Anterior cingulate cortex (tissue), 58 donors: ENCODE measurements around the gene GCH1.
A peak's percentile ranks its signal among the peaks of the same experiment; 100 is the strongest.
"Not testable (repeated sequence)": the region's sequence is repeated elsewhere in the genome, so short reads cannot be mapped to it uniquely, and the experiment has no call there.

Experiments
- DNase-seq, 58 donors: peaks; one replicate each; lab custom pipeline; 2025; lab: John Stamatoyannopoulos, UW

The GCH1 gene

DNA sequence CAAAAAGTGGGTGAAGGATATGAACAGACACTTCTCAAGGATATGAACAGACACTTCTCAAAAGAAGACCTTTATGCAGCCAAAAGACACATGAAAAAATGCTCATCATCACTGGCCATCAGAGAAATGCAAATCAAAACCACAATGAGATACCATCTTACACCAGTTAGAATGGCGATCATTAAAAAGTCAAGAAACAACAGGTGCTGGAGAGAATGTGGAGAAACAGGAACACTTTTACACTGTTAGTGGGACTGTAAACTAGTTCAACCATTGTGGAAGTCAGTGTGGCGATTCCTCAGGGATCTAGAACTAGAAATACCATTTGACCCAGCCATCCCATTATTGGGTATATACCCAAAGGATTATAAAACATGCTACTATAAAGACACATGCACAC, 27.0 kb downstream of the GCH1 start:
- not testable (repeated sequence) for DNase-seq

DNA sequence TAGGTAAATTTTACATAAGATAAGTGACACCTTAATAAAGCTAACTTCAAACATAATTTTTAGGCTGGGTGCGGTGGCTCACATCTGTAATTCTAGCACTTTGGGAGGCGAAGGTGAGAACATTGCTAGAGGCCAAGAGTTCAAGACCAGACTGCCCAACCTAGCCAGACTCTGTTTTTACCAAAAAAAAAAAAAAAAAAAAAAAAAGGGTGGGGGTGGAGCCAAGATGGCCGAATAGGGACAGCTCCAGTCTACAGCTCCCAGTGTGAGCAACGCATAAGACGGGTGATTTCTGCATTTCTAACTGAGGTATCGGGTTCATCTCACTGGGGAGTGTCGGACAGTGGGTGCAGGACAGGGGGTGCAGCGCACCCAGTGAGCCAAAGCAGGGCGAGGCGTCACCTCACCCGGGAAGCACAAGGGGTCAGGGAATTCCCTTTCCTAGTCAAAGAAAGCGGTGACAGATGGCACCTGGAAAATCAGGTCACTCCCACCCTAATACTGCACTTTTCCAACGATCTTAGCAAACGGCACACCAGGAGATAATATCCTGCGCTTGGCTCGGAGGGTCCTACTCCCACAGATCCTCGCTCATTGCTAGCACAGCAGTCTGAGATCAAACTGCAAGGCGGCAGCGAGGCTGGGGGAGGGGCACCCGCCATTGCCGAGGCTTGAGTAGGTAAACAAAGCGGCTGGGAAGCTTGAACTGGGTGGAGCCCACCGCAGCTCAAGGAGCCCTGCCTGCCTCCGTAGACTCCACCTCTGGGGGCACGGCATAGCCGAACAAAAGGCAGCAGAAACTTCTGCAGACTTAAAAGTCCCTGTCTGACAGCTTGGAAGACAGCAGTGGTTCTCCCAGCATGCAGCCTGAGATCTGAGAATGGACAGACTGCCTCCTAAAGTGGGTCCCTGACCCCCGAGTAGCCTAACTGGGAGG, 32.2 kb downstream of the GCH1 start:
- peak in 1 of 58 donors; percentile 8 for DNase-seq

DNA sequence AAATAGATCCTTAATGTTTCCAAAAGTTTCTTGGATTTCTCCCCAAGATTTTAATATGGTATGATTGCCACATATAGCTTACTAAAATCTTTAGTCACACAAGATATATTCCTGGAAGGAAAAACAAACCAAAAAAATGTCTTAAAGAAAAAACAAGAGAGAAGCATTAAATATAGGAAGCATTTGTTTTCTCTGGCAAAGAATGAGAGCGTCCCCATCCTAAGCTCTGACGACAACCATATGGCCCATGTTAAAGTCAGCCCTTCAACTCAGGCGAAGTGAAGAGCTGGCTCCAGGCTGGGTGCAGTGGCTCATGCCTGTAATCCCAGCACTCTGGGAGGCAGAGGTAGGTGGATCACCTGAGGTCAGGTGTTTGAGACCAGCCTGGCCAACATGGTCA, 35.6 kb downstream of the GCH1 start:
- DNase-seq: no peak

DNA sequence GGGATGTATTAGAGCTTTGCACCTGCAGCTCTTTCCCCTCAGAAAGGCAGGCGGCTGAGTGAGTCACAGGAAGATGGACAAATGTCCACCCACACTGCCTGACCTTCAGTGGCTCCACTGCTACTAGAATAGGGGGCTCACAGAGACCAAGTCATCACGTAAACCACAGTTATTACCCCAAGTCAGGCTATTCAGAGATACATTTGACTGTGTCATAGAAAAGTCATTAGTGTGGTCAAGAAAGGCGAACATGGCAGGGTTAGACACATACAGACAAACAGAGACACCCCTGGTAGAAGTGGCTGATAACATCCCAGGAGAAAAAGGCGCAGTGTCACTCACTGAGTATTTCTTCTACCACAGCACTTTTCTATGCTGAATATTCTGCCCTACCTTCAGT, 36.0 kb downstream of the GCH1 start:
- no peak for DNase-seq

DNA sequence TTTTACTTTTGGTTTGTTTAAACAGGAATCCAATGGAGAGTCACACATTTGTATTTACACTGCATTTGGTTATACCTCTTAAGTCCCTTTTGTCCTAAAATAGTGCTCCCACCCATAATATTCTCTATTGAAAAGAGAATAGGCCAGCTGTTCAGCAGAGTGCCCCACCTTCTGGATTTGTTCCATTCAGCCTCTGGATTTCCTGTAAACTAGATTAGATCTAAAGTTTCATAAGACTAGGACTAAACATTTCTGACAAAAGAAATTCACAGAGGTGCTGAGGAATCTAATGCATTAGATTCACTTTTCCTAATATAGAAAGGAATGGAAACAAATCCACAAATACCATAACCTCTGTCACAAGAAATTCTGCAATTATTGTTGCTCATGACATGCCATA, 38.1 kb downstream of the GCH1 start:
- DNase-seq: no peak

DNA sequence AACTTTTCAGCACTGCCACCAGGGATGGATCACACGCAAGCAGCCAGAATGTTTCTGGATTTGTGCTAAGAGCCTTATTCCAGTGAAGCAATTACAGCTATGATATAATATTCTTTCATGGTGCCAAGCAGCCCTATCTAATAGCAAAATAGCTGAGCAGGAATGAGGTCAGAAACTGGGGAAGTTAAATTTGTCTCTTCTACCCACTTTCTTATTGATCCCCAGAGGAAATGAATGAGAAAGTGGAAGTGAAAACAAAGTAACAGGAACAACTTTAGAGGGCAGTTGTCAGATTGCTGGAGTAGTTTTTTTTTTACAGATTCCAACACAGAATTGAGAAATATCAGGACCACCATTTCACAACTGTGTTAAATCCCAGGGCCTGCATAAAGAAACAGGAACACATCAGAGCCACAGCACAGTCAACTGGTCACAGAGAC, 44.8 kb downstream of the GCH1 start:
- DNase-seq: no peak

DNA sequence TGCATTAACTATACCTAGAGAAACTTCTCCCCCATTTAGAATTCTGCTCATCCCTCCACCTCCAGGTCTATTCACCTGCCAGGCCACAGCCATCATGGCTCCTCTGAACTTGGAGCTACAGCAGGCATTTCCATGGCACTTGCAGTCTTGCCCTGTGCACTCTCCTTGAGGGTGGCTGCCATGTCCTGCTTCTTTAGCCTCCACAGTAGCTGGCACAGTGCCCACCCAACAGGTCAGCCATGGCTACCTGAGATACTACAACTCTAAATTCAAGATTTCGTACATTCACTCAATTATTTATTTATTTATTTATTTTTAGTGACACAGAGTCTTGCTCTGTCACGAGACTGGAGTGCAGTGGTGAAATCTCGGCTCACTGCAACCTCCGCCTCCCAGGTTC, 46.5 kb downstream of the GCH1 start:
- DNase-seq: no peak

DNA sequence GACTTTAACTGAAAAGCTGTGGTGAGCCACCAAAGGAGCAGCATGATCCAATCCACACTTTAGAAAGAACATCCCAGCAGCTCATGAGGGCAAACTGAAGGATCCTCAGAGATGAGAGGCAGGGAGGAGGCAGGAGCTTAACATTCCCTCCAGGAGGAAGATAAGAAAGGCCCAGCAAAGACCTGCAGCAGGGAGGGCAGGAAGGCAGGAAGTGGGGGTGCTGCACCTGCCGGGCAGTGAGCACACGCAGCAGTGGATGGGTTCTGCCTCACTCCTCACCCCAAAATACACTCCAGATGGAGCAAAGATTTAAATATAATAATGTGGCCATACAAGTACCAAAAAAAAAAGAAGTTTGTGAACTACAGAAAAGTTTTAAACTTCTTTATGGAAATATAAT, 48.4 kb downstream of the GCH1 start:
- DNase-seq: no peak

DNA sequence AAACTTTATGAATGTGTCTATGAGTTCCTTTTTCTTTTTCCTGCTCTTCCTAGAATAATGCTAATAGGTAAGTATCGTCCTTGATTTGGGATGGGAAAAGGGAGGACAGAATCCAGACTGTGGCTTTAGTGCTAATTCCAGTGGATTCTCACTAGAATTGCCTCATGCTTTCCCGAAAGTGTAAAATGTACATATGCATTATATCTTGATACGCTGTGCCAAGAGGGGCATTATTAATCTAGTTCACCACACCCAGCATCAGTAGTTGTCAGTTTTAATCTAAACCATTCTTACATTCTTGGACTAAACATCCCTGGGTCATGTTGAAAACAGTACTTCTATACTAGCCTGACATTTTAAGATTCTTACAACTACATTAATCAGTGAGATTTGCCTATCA, 49.3 kb downstream of the GCH1 start:
- DNase-seq: no peak

DNA sequence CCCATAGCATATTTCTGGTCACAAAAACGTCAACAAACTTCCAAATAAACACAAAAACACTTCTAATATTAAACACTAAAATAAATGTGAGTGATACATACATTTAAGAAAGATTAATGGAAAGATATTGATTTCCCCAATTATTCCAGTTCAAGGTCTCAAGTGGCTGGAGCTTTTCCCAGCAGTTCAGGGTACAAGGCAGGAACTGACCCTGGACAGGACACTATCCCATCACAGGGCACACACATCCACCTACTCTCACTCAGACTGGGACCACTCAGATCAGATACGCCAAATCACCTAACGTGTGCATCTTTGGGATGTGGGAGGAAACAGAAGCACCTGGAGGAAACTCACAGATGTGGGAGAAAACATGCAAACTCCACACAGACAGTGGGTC, 50.4 kb downstream of the GCH1 start:
- no peak for DNase-seq

DNA sequence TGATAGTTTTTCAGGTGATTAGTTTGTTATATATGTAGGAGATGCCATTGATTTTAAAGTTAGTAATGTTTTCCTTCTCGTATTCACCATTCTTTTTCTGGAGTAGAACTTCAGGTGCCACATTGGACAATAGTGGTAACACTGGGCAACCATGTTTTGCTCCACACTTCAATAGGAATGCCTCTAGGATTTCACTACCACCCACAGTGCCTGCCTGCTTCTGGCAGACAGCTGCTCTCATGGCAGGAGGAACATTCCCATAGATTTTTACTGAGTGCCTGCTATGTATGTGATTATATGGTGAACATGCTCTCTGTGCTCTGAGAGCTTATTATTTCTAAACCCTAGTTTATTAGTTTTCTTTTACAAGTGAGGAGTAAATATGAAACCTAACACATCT, 53.7 kb downstream of the GCH1 start:
- DNase-seq: no peak

DNA sequence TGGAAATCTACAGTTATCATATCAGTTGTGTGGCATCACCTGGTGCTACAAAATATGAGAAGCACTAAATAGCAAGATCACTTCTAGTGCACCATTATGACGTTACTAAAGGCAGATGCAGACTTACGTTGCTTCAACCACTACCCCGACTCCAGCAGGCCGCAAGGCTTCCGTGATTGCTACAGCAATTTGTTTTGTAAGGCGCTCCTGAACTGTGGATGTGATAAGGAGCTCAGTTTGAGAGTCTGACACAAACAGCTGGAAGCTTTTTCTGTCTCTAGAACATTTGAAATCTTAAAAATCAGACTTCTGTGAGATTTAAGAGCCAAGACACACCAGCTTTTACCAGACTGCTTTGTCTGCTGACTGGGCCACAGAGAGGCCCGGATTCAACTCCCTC, 57.0 kb downstream of the GCH1 start:
- DNase-seq: peak in 1 of 58 donors; percentile 11

DNA sequence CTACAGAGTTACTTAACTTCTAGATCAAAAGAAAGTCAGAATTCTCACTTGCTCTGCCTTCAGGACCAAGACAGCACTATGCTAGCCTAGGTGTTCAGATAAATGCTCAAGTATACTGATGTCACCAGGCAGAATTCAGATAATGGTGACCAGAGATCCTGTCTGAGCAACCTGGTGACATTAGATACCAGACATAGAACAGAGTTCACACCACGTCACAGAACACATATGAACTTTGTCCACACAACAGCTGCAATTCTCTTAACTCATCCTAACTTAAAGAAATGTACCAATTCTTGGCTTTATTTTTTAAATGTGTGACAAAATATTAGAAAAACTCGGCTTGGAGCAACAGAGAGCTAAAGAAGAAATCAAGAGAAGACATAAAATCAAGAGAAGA, 58.1 kb downstream of the GCH1 start:
- DNase-seq: no peak

DNA sequence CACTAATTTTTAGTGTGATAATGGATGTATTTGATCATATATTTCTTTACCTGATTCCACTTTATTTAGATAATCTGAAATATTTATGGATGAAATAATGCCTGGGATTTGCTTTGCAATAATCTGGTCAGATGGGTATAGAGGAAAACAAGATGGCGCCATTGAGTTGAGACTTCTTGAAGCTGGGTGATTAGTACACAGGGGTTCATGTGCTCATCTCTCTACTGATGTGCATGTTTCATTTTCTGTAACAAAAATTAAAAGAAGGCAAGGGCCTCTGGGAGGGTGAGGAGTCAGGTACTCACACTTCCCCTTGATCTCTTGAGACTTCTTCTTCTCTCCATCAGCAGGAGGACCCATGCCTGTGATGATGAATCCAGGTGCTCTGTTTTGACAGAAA, 61.8 kb downstream of the GCH1 start:
- DNase-seq: no peak

DNA sequence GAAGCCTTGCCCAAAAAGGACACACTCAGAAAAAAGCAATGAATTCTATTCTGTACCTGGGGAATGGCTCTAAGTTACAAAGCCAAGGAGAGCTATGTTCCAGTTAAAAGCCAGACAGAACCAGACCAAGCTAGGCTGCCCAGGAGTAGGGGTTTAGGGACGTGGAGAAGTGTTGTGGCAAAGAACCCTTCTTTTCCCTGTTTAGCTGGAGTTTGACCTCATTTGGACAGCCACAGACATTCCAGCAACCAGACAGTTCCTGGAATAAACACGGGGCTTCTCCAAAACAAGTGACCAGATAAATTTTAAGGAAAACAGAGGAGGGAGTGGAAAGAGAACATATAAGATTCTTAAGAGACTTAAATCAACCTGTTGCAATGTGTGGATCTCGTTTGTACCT, 62.3 kb downstream of the GCH1 start:
- DNase-seq: no peak

DNA sequence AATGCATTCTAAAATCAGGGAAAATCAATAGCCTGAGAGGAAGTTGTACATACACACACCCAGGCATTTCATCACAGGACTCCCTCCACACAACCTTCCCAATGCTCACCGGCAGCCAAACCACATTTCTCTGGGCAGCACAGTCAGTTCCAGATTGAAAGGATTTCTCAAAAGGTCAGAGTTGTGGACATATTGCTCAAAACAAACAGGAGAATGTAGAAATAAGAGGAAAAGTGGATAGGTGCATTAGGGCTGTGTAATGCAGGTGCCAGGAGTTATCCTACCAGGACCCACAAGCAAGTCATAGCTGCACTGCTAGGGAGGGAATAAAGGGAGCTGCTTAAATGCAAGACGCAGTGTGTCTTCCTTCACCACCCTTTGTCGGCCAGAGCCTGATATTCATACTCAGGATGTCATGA, 62.9 kb downstream of the GCH1 start:
- no peak for DNase-seq

DNA sequence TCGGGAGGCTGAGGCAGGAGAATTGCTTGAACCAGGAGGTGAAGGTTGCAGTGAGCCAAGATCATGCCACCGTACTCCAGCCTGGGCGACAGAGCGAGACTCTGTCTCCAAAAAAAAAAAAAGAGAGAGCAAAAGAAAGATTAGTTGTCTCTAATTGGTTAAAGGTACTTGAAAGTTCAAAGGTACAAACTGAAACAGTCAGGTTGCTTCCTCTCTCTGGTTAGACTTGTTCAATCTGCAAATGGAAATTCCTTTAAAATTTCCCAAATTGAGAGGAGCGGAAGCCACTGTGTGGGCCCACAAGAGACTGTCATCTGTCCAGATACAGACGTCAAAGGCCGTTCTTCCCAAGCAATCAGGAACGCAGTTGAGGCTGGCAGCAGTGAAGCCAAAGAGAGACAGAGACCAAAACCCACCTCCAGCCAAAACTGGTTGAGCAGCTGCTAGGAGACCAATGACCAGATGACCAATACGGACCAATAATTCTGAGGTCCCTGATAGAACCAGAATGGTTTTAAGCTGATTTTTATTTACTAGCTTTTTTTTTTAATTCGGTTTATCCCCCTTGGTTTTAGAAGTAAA, 63.6 kb downstream of the GCH1 start:
- DNase-seq: no peak

DNA sequence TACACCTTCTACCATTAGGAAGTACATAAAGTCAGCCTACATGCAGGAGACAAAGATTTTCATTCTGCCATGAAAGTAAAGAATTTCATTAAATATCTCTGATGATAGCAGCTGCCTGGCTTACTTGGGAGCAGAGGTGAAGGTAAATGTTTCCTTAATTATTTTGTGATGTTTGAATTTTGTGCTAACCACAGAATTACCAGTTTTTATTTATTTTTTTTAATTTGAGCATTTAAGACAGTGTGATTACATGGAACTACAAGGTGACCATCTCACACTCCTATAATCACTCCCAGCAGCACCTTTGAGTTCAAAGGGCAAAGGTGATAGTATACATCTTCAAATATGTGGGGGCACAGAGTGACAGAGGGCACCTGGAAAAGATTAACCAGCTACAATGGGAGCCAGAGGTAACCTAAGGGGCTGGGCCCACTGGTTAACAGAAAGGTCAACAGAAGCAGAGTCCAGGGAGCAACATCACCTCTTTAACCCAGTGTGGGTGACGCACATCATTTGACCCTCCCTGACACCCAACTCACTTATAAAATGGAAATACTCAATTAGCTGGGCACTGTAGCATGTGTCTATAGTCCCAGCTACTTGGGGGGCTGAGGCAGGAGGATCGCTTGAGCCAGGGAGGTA, 65.0 kb downstream of the GCH1 start:
- DNase-seq: no peak

DNA sequence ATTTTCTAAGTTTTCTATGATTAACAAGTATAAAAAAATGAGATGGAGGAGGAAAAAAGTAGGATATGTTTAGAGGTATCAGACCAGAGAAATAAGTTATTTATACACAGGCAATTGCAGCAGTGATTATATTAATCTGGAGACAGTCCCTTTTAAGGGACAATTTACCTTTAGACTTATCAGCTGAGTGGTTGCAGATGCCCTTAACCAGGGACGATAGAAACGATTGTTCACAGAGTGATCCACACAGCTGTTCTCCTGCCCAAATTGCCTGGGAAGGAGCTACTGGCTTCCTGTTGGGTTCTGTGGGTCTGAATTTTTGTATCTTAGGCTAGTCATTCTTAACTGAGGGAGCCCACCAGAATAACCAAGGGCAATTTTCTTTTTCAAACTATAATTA, 66.4 kb downstream of the GCH1 start:
- DNase-seq: no peak

DNA sequence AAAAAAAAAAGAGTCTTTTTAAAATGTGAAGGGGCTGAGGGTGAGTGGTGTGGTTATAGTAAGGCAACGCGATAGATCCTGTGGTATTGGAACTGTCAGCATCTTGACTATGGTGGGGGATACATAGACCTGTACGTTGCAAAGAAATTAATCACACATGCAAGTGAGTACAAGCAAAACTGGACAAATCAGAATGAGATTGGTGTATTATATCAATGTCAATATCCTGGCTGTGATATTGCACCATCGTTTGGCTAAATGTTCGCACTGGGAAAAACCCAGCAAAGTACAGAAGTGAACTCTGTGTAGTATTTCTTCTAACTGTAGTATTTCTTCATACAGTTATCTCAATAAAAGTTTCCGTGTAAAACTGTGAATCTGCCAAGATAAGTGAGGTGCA, 67.9 kb downstream of the GCH1 start:
- no peak for DNase-seq

DNA sequence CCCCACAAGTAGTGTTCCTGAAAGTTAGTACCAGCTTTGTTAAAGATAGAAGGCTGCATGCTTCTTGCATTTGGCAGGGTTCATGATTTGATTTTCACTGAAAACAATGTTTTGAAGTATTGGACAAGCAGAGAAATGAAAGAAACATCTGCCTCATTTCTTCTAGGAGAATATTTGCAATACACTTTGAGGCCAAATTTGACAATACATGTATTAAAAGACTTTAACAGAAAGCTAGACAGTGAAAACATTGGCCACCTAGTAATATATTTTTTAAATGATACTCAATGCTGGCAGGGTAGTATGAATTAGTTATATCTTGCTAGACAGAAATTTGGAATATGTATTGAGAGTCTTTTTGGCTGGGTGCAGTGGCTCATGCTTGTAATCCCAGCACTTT, 68.5 kb downstream of the GCH1 start:
- no peak for DNase-seq

DNA sequence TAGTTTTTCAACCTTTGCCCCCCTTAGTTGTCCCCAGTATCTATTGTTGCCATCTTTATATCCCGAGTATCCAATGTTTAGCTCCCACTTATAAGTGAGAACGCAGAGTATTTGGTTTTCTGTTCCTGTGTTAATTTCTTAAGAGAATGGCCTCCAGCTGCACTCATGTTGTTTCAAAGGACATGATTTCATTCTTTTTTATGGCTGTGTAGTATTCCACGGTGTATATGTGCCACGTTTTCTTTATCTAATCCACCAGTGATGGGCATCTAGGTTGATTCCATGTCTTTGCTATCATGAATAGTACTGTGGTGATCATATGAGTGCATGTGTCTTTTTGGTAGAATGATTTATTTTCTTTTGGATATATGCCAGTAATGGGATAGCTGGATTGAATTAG, 72.0 kb downstream of the GCH1 start:
- DNase-seq: no peak
